GM18520 (cell line): ENCODE measurements around the gene BTBD2.
"Not testable (repeated sequence)": the region's sequence is repeated elsewhere in the genome, so short reads cannot be mapped to it uniquely, and the experiment has no call there.

Experiments
- ATAC-seq: cut with Tn5 transposase; IDR thresholded peaks from one replicate; pipeline ENCODE4 v1.9.1; 2021; ENCODE audit not compliant: unreplicated experiment

The BTBD2 gene

GRCh38 chr19:2016041-2016807, 710 bp upstream of the BTBD2 start:
- ATAC-seq = no peak

GRCh38 chr19:2014731-2015607, 545 bp downstream of the BTBD2 start:
- ATAC-seq = no peak

GRCh38 chr19:2014131-2014571, 1.4 kb downstream of the BTBD2 start:
- ATAC-seq = no peak

- ATAC-seq = no peak
These were observed 1.9 kb downstream of the BTBD2 start for GRCh38 chr19:2013683-2013961.

- ATAC-seq = no peak
These were observed 2.4 kb downstream of the BTBD2 start for GRCh38 chr19:2012941-2013682.

- ATAC-seq = no peak
These were observed 4.3 kb downstream of the BTBD2 start for GRCh38 chr19:2011169-2011568.

GRCh38 chr19:2010135-2010668, 5.3 kb downstream of the BTBD2 start:
- ATAC-seq = no peak

- ATAC-seq = no peak
These were observed 11.6 kb downstream of the BTBD2 start for GRCh38 chr19:2003874-2004273.

- ATAC-seq = no peak
These were observed 15.5 kb downstream of the BTBD2 start for GRCh38 chr19:1999856-2000515.

- no peak for ATAC-seq
These were observed 16.5 kb downstream of the BTBD2 start for GRCh38 chr19:1998712-1999708.

GRCh38 chr19:1997353-1998233, 17.9 kb downstream of the BTBD2 start:
- no peak for ATAC-seq

GRCh38 chr19:1992759-1993260, 22.7 kb downstream of the BTBD2 start:
- ATAC-seq = no peak

GRCh38 chr19:1991018-1991913, 24.2 kb downstream of the BTBD2 start:
- no peak for ATAC-seq

- ATAC-seq = no peak
These were observed 25.1 kb downstream of the BTBD2 start for GRCh38 chr19:1990230-1991017.

- ATAC-seq = no peak
These were observed 25.8 kb downstream of the BTBD2 start for GRCh38 chr19:1989513-1990229.

GRCh38 chr19:1988464-1988863, 27.1 kb downstream of the BTBD2 start:
- ATAC-seq = not testable (repeated sequence)
